ENCODE measurements around the gene ZDHHC20.

ZDHHC20 gene, protein sequence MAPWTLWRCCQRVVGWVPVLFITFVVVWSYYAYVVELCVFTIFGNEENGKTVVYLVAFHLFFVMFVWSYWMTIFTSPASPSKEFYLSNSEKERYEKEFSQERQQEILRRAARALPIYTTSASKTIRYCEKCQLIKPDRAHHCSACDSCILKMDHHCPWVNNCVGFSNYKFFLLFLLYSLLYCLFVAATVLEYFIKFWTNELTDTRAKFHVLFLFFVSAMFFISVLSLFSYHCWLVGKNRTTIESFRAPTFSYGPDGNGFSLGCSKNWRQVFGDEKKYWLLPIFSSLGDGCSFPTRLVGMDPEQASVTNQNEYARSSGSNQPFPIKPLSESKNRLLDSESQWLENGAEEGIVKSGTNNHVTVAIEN

DNA sequence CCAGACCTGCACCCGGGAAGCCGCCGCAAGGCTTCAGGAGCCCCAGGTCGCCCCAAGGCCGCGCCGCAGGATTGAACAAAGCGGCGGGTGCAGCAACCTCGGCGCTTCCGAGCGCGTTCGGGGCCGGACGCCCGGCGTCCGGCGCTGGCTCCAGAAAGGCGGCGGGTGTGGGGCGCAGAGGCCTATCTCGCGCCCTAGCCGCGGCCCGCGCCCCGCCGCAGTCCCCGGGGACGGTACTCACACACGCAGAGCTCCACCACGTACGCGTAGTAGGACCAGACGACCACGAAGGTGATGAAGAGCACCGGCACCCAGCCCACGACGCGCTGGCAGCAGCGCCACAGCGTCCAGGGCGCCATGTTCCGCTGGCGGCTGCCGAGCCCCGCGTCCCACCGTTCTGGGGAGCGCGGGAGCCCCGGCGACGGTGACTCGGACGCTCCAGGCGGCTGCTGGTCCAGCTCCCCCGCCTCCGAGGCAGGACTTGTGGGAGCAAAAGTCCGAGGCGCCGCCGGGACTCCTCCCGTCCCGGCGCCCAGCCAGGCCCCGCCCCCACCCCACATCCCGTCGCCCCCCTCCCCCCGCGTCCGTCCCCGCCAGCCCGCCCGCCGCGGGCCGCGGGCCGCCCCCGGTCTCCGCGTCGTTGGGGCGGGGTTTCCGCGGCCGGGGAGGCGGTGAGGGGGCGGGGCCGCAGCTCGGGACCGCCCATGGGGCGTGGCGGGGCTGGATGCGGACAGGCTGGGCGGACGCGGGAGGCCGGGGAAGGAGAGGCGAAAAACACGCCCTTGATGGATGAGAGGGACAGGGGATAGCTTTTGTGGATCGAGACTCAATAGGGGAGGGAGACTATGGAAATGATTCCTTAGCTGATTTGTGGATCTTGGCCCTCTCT lies at the start of gene ZDHHC20:
TSS of gene ZDHHC20 (minus strand) at position 491 of the 889 bp plus-strand sequence. CDS start at position 359, 132 bp downstream.
- peak; percentile 85 for DNase-seq

DNA sequence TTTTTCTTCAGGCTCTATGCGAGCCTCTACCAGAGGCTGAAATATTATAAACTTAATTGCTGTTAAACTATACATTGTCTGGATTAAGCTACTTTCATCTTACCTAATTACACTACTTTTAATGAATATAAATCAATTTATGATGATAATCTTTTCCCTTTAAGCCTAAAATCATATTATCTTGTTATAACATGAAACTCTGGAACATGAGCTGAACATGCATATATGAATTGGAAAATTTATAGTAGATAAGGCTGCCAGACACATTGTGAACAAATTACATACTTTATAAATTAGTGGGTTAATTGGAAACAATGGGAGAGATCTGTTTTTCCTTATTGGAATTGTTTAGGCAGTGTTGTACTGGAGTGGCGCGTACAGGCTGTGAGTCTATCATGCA lies 45.3 kb upstream of the ZDHHC20 start:
- no peak for DNase-seq

DNA sequence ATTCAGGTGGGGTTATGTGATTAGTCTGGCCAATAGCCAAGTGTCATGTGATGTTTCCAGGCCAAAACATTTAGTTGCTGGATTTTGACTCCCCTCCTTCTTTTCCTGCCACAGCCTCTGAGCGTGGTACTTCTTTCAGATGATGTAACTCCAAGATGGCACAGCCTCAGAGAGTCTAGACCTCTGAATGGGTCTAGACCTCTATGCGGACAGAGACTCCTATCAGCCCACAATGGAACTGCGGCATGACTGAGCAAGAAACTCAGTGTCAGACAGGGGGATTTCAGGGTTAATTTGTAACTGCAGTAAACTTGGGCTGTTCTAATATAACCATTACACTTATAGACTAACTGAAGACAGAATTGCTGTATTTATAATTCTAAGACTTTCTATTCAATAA lies 42.6 kb upstream of the ZDHHC20 start:
- no peak for DNase-seq

DNA sequence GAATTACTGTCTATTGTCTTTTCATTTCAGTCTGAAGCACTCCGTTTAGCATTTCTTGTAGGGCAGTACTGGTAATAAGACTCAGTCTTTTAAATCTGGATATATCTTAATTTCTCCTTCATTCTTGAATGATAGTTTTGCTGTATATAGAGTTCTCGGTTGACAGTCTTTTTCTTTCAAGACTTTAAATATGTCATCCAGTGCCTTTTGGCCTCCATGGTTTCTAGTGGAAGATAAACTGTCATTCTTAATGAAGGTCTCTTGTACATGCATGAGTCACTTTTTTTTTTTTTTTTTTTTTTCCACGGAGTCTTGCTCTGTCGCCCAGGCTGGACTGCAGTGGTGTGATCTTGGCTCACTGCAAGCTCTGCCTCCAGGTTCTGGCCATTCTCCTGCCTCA lies 27.2 kb upstream of the ZDHHC20 start:
- DNase-seq: no peak

DNA sequence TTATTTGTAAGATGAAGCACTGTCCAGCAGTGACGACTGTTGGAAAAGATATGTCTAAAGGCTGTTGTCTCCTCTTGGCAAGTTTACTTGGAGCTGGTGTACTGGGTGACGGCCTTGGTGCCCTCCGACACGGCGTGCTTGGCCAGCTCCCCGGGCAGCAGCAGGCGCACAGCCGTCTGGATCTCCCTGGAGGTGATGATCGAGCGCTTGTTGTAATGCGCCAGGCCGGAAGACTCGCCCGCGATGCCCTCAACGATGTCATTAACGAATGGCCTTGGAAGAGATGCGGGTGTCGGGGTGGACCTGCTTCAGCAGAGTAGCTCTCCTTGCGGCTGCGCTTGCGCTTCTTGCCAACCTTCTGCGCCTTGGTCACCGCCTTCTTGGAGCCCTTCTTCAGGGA lies 24.6 kb upstream of the ZDHHC20 start:
- DNase-seq: no peak

DNA sequence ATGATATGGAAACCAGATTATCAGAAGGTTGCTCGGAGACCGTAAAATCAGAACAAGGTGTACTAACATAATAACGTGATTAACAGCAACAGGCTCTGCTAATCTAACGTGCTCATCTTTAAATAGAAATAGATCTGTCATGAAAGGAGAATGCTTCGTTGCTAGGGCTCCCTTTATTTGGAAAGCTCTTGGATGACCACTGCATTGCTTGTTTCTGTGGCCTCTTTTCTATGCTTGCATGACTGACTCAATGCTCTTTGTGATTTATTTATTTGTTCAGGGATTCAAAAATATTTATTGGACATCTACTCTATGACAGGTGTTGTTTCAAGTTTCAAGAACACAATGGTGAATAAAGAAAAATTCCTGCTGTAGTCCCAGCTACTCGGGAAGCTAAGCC lies 22.3 kb upstream of the ZDHHC20 start:
- no peak for DNase-seq

DNA sequence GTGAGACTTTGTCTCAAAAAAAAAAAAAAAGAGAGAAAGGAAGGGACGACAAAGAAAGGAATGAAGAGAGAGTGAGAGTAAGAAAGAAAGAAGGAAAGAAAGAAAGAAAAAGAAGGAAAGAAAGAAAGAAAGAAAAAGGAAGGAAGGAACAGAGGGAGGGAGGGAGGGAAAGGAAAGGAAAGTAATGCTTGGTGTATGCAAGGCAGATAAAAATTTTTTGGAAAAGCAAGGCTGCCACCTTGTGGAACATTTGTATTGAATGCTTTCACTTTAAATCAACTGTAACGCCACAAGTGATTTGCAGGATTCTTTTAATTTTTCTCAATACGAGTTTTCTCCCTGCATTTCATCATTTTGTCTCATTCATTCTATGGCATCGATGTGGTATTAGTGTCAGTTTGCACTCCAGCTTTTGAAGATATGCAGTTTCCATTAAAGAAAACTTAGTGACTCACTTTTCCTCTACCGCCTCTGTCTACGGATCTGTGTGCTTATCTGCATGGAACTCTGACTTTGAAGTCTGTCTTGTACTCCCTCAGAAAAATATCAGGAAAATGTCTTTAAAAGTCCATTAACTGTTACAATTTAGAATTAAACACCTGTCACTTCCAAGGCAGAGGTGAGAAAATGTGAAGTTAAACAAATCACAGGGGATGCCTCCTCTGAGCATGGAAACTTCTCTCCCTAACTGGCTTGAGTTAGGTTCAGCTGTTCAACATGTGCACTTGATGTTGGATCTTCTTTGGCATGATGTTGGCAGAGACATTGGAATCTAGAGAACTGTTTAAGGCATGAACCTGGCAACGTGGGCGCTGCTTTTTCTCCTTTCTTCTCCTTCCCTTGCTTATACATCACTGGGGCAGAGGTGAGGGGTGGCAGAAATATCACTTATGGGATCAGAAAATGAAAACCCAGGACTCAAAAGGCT lies 20.0 kb upstream of the ZDHHC20 start:
- DNase-seq: no peak

DNA sequence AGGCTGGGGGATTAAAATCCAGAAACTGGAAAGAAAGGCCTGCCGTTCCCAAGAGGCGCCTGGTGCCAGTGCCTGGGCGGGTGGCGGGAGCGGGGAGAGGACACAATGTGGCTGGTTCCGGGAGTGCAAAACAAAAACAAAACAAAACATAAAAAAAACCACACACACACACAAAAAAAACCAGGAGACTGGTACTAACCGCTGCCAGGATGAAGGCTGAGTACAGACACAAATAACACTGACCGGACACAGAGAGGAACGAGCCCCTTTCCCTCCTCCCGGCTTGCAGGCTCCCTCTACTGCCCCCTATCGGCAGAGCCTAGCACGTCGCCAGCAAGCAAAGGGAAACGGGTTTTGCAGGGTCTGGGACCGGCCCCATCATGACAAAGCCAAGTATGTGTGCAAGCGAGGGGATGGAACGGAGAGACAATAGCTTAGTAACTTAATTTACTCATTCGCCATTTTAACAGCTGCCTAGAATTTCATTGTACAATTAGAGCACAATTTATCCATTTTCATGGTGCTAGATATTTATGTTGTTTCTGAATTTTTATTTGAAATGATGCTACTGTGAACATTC lies 17.9 kb upstream of the ZDHHC20 start:
- peak; percentile 65 for DNase-seq

DNA sequence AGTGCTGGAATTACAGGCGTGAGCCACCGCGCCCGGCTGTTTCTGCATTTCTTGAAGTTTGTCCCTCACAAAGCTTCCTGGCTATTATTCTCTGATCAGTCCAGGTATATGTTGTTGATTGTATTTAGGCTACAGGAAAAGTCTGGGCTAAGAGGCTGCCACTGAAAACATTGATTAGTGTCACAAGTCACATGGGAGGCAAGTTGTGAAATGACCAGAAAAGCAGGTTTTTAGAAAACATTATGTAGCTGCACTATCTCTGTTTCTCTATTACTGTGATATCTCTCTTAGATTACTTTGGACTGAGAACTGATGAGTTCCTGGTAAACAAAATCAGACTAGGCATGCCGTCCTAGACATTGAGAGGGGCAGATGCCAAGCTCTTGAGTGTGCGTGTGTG lies 16.0 kb upstream of the ZDHHC20 start:
- DNase-seq: no peak

DNA sequence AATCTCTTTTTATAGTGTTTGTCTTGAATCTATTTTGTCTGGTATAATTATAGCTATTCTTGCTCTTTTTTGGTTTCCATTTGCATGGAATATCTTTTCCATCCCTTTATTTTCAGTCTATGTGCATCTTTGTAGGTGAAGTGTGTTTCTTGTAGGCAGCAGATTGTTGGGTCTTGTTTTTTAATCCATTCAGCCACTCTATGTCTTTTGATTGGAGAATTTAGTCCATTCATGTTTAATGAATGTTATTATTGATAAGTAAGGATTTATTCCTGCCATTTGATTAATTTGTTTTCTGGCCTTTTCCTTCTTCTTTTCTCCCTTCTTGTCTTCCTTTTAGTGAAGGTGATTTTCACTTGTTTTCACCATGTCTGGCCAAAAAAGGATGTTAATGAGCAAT lies 11.7 kb upstream of the ZDHHC20 start:
- DNase-seq: no peak

DNA sequence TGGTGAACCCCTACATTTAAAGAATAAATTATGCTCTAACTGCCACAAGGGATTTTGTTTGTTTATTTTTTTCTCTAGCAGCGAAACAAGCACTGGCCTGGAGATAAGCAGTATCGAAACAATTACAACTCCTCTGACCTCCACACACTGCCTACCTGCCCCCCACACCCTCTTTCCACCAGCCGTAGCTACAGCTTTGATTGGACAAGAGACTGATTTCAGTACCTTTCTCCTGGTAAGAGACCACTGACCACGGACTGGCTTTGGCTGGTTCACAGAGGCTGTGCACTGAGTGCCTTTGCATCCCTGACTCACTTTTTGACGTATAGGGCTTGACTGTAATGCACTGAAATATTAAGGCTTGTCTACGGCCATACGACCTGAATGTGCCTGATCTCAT lies 7.4 kb upstream of the ZDHHC20 start:
- DNase-seq: no peak

DNA sequence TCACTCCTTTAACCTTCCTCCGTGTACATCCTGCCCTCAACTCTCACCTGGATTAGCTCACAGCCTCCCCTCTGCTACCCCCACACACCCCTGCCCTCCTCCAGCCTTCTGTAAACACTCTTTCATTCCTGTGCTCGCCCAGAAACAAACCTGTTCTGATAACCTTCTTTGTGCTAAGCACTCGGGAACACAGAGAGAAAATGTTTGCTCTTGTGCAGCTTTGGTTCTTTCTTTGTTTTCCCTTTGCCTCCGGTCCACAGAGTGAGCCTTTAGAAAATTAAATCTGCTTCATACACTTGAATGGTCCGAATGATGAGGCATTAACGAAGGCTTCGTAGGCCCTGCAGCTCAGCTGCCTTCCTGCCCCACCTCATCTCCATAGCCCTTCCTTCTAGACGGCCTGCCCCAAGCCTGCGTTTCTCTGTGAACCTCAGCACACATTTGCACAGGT lies 6.6 kb upstream of the ZDHHC20 start:
- DNase-seq: no peak

DNA sequence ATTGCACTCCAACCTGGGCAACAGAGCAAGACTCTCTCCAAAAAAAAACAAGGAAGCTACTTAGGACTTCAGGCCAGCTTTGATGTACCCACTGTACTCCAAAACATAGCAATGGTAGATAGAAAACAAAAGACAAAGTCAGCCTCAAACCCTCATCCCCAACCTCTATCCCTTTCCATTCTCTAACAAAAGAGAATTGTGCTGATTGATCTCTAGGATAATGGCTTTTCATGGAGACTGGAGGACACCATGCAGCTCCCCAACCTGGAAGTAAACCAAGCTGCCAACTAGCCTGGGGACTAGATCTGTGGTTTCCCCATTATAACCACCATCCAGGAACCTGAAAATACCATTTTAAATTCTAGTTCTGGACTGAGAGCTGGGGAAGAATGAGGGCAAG lies 4.3 kb upstream of the ZDHHC20 start:
- no peak for DNase-seq

DNA sequence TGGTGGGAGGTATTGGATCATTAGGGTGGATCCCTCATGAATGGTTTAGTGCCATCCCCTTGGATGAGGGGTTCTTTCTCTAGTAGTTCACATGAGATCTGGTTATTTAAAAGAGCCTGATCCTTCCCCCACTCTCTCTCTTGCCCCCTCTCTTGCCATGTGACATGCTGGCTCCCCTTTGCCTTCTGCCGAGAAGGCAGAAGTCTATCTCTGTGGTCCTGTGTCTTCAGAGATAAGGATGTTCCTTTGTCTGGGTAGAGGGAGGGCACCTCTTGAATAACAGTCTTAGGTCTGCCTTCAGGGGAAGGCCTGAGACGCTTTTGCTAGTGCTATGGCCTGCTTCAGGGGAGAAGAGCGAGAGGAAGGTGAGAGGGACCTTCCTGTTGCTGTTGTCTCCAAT lies 2.0 kb upstream of the ZDHHC20 start:
- no peak for DNase-seq

DNA sequence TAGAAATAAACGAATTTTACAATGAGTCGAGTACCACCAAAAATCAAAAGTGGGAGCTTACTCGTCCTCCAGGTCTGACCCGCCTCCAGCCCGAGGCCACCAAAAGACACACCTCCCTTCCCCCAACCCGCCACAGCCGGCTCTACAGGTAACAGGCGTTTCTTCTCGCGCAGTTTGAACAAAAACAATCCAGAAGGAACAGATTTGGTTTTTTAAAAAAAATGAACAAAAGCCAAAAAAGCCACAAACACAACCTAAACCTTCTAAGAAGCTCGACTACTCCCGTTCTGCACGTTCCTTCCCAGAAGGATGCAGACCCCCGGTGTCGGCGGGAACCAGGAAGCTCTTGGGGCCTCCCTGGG lies 671 bp downstream of the ZDHHC20 start:
- peak; percentile 35 for DNase-seq

DNA sequence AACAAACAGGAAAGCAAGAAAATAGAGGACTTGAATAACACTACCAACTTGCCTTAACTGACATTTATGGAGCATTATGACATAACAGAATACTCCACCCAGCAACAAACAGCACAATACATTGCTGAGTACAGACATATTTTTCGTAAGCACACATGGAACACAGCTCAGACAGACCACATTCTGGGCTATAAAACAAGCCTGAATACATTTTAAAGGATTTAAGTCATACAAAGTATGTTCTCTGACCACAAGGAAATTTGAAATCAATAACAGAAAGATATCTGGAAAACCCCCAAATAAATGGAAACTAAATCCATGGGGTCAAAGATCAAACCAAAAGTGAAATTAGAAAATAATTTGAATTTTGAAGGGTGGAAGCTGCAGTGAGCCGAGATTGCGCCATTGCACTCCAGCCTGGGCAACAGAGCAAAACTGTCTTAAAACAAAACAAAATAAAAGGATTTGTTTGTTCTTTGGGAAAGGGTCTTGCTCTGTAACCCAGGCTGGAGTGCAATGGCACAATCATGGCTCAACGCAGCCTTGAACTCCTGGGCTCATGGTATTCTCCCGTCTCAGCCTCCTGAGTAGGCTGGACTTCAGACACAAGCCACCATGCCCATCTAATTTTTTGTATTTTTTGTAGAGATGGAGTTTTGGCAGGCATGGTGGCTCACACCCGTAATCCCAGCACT lies 5.6 kb downstream of the ZDHHC20 start:
- DNase-seq: no peak

DNA sequence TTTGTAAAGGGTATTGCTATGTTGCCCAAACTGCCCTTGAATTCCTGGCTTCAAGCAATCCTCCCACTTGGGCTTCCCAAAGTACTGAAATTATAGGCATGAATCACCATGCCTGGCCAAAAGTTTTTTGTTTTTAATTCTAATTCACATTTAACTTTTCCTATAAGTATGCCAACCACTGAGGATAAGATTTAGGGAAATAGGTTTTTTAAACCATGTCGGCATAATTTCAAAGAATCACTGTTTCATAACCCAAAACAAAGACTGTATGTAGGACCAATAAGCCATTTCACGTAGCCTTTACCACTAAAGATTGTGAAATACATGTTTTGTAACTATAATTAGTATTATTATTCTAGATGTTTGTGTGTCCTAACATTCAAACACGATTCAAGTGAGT lies 8.2 kb downstream of the ZDHHC20 start:
- DNase-seq: no peak

DNA sequence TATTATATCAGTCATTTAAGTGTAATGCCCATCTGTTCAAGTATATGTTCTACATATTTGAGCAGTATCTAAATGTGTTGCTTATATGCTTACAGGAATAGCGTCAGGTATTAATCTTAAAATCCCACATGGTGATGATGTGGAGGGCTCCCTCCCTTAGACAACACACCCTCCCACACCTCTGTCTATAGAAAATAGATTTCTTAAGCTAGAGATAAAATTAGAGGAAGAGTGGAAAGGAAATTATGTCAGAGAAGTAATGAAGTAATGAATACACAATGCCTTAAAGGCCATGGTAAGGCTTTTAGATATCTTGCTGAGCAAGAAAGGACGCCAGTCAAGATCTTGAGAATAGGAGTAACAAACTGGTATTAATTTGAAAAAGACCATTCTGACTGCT lies 12.4 kb downstream of the ZDHHC20 start:
- DNase-seq: no peak

DNA sequence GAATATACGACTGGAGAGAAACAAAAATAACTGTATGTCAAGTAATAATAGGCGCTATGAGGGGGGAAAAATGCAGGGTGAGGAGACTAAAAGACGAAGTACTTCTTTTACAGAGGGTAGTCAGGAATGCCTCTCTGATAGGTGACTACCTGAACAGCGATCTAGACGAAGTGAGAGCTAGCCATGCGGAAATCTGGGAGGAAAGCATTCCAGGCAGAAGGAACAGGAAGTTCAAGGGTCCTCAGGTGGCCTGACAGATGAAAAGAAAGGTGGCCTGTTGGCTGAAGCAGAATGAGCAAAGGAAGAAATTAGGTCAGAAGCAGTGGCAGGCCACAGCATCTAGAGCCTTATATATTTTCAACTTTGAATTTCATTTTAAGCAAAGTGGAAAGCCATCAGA lies 13.3 kb downstream of the ZDHHC20 start:
- DNase-seq: no peak

DNA sequence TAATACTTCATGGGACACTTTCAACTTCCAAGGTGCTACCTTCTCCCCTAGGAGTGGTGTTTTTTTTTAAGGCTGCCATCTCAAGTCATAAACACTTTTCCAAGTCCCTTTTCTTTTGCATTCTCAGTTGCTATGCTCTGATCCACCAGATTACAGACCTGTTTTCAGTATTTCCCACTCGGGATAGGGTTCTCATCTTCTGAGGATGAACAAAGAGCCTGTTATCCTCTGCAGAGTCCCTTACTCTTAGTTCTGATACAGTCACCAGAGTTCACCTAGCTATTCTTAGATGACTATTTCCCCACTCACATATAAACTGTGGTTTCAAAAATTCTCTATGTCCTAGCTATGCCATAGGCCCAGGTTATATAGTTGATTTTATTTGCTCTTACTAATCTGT lies 15.9 kb downstream of the ZDHHC20 start:
- DNase-seq: no peak

DNA sequence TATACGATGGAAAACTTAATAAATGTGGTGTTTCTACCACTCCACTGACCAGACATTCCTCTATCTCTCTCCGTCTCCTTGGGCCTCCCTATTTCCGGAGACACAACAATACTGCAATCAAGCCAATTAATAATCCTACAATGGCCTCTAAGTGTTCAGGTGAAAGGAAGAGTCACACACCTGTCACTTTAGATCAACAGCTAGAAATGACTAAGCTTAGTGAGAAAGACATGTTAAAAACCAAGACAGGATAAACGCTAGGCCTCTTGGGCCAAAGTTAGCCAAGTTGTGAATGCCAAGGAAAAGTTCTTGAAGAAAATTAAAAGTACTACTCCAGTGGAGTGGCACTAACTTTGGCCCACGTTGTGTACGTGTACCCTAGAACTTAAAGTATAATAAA lies 22.5 kb downstream of the ZDHHC20 start:
- no peak for DNase-seq

DNA sequence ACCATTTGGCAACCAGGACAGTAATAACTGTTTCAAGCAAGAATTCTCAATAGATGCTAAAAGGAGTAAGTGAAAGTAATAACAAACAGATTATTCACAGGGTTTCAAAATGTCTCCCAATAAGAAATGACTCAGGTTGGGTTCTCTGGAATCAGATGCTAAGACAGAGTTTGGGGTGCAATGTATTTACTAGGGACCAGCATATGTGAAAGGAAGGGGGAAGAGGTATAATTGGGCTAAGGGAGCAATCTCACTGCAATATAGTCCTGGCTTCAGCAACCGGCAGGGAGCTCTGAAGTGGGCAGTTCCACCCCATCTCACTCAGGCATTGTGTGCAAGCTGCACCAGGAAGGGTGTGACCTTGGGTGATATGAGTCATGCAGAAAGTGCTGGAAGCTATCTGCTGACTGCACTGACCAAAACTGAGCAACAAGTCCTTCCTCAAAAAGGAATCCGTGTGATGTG lies 23.4 kb downstream of the ZDHHC20 start:
- DNase-seq: peak; percentile 33

All from stimulated activated naive CD4-positive, alpha-beta T cell treated with Interleukin-2 at 50 U/mL for 16 hours (primary cell).